DND-41 (cell line): ENCODE measurements around the gene RPGRIP1L.

Experiments
- ATAC-seq: fragments of 200-7000 bp; cut with Tn5 transposase; 3 replicates; pipeline ENCODE4 v1.9.1; 2021; ENCODE audit warnings: low read depth; ENCODE audit not compliant: insufficient read depth
- DNase-seq: peaks from one replicate; pipeline ENCODE4 v3.0.0-alpha.2; 2020
- H2AFZ ChIP-seq: 2 replicates; pipeline ENCODE4 v1.6.0; 2012; ENCODE audit warnings: low read depth, low read length
- H3K27ac ChIP-seq: 2 replicates; pipeline ENCODE4 v1.5.1; 2012; ENCODE audit warnings: low read length, inconsistent platforms
- H3K27me3 ChIP-seq: fragments of 200-600 bp; sonication (generic); 2 replicates; pipeline ENCODE4 v1.6.0; 2012; ENCODE audit warnings: low read length, mild to moderate bottlenecking, inconsistent platforms; ENCODE audit not compliant: insufficient read depth, poor library complexity
- H3K36me3 ChIP-seq: 2 replicates; pipeline ENCODE4 v1.5.1; 2012; ENCODE audit warnings: low read length, inconsistent platforms; ENCODE audit not compliant: insufficient read depth
- H3K4me1 ChIP-seq: 2 replicates; pipeline ENCODE4 v1.5.1; 2012; ENCODE audit warnings: mild to moderate bottlenecking, low read length; ENCODE audit not compliant: insufficient read depth
- H3K4me2 ChIP-seq: 2 replicates; pipeline ENCODE4 v1.6.0; 2012; ENCODE audit warnings: mild to moderate bottlenecking, moderate library complexity, low read length, inconsistent platforms; ENCODE audit not compliant: insufficient read depth
- H3K4me3 ChIP-seq, 2 experiments: fragments of 200-600 bp in 1 of 2; shearing (Covaris generic) in 1 of 2; 2 replicates each; pipeline ENCODE4 v1.5.1; 2012 to 2016; ENCODE audit warnings: inconsistent platforms in 2 of 2, low read length in 2 of 2, mild to moderate bottlenecking in 2 of 2, low read depth in 1 of 2, moderate library complexity in 1 of 2
- H3K79me2 ChIP-seq: 2 replicates; pipeline ENCODE4 v1.6.0; 2012; ENCODE audit warnings: low read length, inconsistent platforms; ENCODE audit not compliant: insufficient read depth
- H3K9ac ChIP-seq: 2 replicates; pipeline ENCODE4 v1.6.0; 2012; ENCODE audit warnings: low read depth, mild to moderate bottlenecking, inconsistent platforms, low read length, moderate library complexity
- H3K9me3 ChIP-seq: 2 replicates; pipeline ENCODE4 v1.5.1; 2012; ENCODE audit warnings: low read length, moderate library complexity, mild to moderate bottlenecking, inconsistent platforms; ENCODE audit not compliant: insufficient read depth, severe bottlenecking
- H4K20me1 ChIP-seq: 2 replicates; pipeline ENCODE4 v1.6.0; 2012; ENCODE audit warnings: low read length; ENCODE audit not compliant: insufficient read depth
- CTCF ChIP-seq: IDR thresholded peaks from 2 replicates; pipeline ENCODE4 v1.5.1; 2012; ENCODE audit warnings: borderline replicate concordance, low read length, moderate library complexity, mild to moderate bottlenecking; ENCODE audit not compliant: poor library complexity, severe bottlenecking; ENCODE audit errors: extremely low read depth
- EZH2 ChIP-seq: IDR thresholded peaks from 3 replicates; pipeline ENCODE4 v1.6.1; 2012; ENCODE audit warnings: borderline replicate concordance, low read depth, mild to moderate bottlenecking, moderate library complexity, low read length, inconsistent platforms; ENCODE audit not compliant: severe bottlenecking

RPGRIP1L gene

GRCh38 chr16:53571763-53572162 lies 131.9 kb downstream of the RPGRIP1L start:
- Histone ChIP-seq H3K27ac (no peak overlapping the region), H3K27me3 (no peaks in the 10 kb centered on the region), H4K20me1 (no peaks in the 10 kb centered on the region), H3K9ac (no peak overlapping the region), H3K4me1 (no peaks in the 10 kb centered on the region), H2AFZ (no peak overlapping the region), H3K36me3 (no peaks in the 10 kb centered on the region), H3K4me2 (no peak overlapping the region), H3K9me3 (peaks cover 22% of the 10 kb centered on the region), H3K79me2 (no peaks in the 10 kb centered on the region), H3K4me3 (no peak overlapping the region)
- DNase-seq (no peak), ATAC-seq (no peak)
- TF ChIP-seq CTCF, result no peak
- no peak for TF ChIP-seq EZH2

GRCh38 chr16:53566552-53567245 lies 137.0 kb downstream of the RPGRIP1L start:
- TF ChIP-seq CTCF, result no peak
- no peak for TF ChIP-seq EZH2
- no peak for ATAC-seq
- no peak overlapping the region for H3K27ac ChIP-seq
- no peaks in the 10 kb centered on the region for H3K79me2 ChIP-seq
- no peak overlapping the region for H3K4me3 ChIP-seq
- H3K9me3 ChIP-seq, result peaks cover 14% of the 10 kb centered on the region
- 0 out of 2 replicates have a peak overlapping the region, but pooled peaks have one; percentile 8 for H2AFZ ChIP-seq
- no peaks in the 10 kb centered on the region for H3K36me3 ChIP-seq
- H4K20me1 ChIP-seq, result no peaks in the 10 kb centered on the region
- no peaks in the 10 kb centered on the region for H3K27me3 ChIP-seq
- no peaks in the 10 kb centered on the region for H3K4me1 ChIP-seq
- no peak overlapping the region for H3K9ac ChIP-seq
- DNase-seq, result no peak
- H3K4me2 ChIP-seq, result no peak overlapping the region

GRCh38 chr16:53565296-53565863 lies 138.3 kb downstream of the RPGRIP1L start:
- Histone ChIP-seq H4K20me1 (no peaks in the 10 kb centered on the region), H3K4me1 (no peaks in the 10 kb centered on the region), H3K9me3 (peaks cover 5% of the 10 kb centered on the region), H3K27ac (no peak overlapping the region), H3K4me3 (no peak overlapping the region), H3K27me3 (no peaks in the 10 kb centered on the region), H3K36me3 (no peaks in the 10 kb centered on the region), H3K9ac (no peak overlapping the region), H3K79me2 (no peaks in the 10 kb centered on the region), H3K4me2 (no peak overlapping the region), H2AFZ (no peak overlapping the region)
- TF ChIP-seq EZH2 (no peak), CTCF (no peak)
- DNase-seq (no peak), ATAC-seq (no peak)
